OCI-LY7 (cell line): ENCODE measurements around the gene EFNA5. TPM values are rescaled to one million over a fixed set of nuclear protein-coding genes. Genes with fewer than 3 reads are reported as not detected.

Experiments
- BruUV-seq: library from RNA; stranded (reverse); fragments of 400-500 nt; replicated peaks from 2 replicates; lab custom pipeline; 2021; lab: Mats Ljungman, UMichigan
- CTCF ChIA-PET: fragments of 300-600 bp; sonication (Branson Sonifier 250); formaldehyde crosslinking; loops from one replicate; lab custom pipeline; 2022; ENCODE audit warnings: antibody characterized with exemption; ENCODE audit not compliant: unreplicated experiment; lab: Charles Lee
- POLR2A ChIA-PET: fragments of 300-600 bp; sonication (Branson Sonifier 250); formaldehyde crosslinking; loops from one replicate; lab custom pipeline; 2022; ENCODE audit warnings: antibody characterized with exemption; lab: Charles Lee
- DNase-seq: peaks from one replicate; pipeline ENCODE4 v3.0.0-alpha.2; 2015; ENCODE audit warnings: low spot score
- H2AFZ ChIP-seq: fragments of 200-600 bp; sonication (generic), shearing (Covaris generic); 2 replicates; pipeline ENCODE4 v1.6.1; 2014; ENCODE audit warnings: mild to moderate bottlenecking, antibody characterized with exemption, low read length, moderate library complexity
- H3K27ac ChIP-seq: fragments of 200-600 bp; sonication (generic); 2 replicates; pipeline ENCODE4 v1.5.1; 2014; ENCODE audit warnings: mixed run types, low read depth, mild to moderate bottlenecking, moderate library complexity, low read length, inconsistent platforms; ENCODE audit not compliant: poor library complexity, severe bottlenecking
- H3K36me3 ChIP-seq: fragments of 200-600 bp; sonication (generic); 2 replicates; pipeline ENCODE4 v1.6.1; 2014; ENCODE audit warnings: mild to moderate bottlenecking, antibody characterized with exemption, low read length, moderate library complexity, mixed read lengths; ENCODE audit not compliant: insufficient read depth
- H3K4me1 ChIP-seq: fragments of 200-600 bp; sonication (generic); 2 replicates; pipeline ENCODE4 v1.5.1; 2014; ENCODE audit warnings: mild to moderate bottlenecking, low read length; ENCODE audit not compliant: insufficient read depth, poor library complexity, severe bottlenecking
- H3K4me2 ChIP-seq: fragments of 200-600 bp; sonication (generic); 2 replicates; pipeline ENCODE4 v1.6.1; 2014; ENCODE audit warnings: mild to moderate bottlenecking, low read length
- H3K4me3 ChIP-seq: fragments of 200-600 bp; sonication (generic); 2 replicates; pipeline ENCODE4 v1.5.1; 2014; ENCODE audit warnings: mild to moderate bottlenecking, low read depth, low read length; ENCODE audit not compliant: poor library complexity, severe bottlenecking
- H3K79me2 ChIP-seq: fragments of 200-600 bp; sonication (generic); 2 replicates; pipeline ENCODE4 v1.6.1; 2016; ENCODE audit warnings: low read depth, mild to moderate bottlenecking, low read length, moderate library complexity, mixed read lengths; ENCODE audit not compliant: insufficient read depth
- H3K9me2 ChIP-seq: fragments of 200-600 bp; sonication (generic); 2 replicates; pipeline ENCODE4 v1.6.1; 2016; ENCODE audit warnings: mild to moderate bottlenecking, low read length, mixed read lengths; ENCODE audit not compliant: insufficient read depth
- H3K9me3 ChIP-seq: fragments of 200-600 bp; sonication (generic); 2 replicates; pipeline ENCODE4 v1.6.1; 2014; ENCODE audit warnings: mild to moderate bottlenecking, mixed run types, low read length, mixed read lengths
- H4K20me1 ChIP-seq: fragments of 200-600 bp; sonication (generic); 2 replicates; pipeline ENCODE4 v1.6.1; 2014; ENCODE audit warnings: mild to moderate bottlenecking, antibody characterized with exemption, low read length, moderate library complexity, mixed read lengths; ENCODE audit not compliant: insufficient read depth
- EZH2phosphoT487 ChIP-seq: fragments of 200-600 bp; sonication (generic); IDR thresholded peaks from 2 replicates; pipeline ENCODE4 v1.6.1; 2018; ENCODE audit warnings: low read depth, borderline replicate concordance, mild to moderate bottlenecking, mixed run types, antibody characterized with exemption, low read length, moderate library complexity, mixed read lengths
- intact Hi-C: fragments of 100-400 bp; cut with micrococcal nuclease; formaldehyde crosslinking; loops from one replicate; pipeline ENCODE4 v1.10.0; 2022; ENCODE audit not compliant: unreplicated experiment
- total RNA-seq, 2 experiments: library from RNA; depleted of rRNA in 1 of 2; stranded (reverse); fragments of >200 nt in 1 of 2; shearing (Covaris generic) in 1 of 2; gene quantifications; 2 replicates each; pipeline ENCODE4 v1.2.3, GENCODE V29; 2014 to 2022
- TF ChIP-seq, protein P1 (sequence below): fragments of 200-600 bp; sonication (generic); conservative IDR thresholded peaks from 2 replicates; pipeline ENCODE4 v1.5.1; 2014; ENCODE audit warnings: mild to moderate bottlenecking, antibody characterized with exemption, low read length, moderate library complexity, mixed read lengths

The EFNA5 gene
- total RNA-seq, 2 experiments from 2014 or later, result 2.1 to 3.1 TPM

DNA sequence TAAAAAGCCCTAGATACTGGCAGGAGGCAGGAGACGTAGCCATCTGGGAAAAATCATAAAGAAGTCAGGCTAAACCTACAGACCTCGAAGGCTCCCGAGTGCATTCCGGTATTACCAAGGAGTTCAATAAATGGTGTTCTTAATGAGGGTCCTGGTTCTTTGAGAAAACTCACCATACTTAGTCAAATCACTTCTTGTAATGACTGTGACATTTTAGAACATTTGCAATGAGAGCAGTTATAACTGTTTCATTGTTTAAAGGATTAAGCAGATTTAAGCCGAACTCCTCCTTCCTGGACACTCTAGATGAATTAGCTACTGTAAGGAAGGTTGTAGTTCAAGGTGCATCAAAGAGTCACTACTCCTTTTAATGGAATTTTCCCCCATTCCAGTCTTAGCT, 67.8 kb downstream of the EFNA5 start:
- Histone ChIP-seq H3K36me3 (no peaks in the 10 kb centered on the region), H4K20me1 (no peaks in the 10 kb centered on the region), H3K4me1 (peaks cover 28% of the 10 kb centered on the region), H3K27ac (no peak overlapping the region), H3K4me3 (no peak overlapping the region), H3K79me2 (no peaks in the 10 kb centered on the region), H3K9me2 (no peaks in the 10 kb centered on the region), H3K9me3 (no peaks in the 10 kb centered on the region), H3K4me2 (no peak overlapping the region), H2AFZ (no peak overlapping the region)
- no peak for TF ChIP-seq EZH2phosphoT487
- TF ChIP-seq, protein P1, sequence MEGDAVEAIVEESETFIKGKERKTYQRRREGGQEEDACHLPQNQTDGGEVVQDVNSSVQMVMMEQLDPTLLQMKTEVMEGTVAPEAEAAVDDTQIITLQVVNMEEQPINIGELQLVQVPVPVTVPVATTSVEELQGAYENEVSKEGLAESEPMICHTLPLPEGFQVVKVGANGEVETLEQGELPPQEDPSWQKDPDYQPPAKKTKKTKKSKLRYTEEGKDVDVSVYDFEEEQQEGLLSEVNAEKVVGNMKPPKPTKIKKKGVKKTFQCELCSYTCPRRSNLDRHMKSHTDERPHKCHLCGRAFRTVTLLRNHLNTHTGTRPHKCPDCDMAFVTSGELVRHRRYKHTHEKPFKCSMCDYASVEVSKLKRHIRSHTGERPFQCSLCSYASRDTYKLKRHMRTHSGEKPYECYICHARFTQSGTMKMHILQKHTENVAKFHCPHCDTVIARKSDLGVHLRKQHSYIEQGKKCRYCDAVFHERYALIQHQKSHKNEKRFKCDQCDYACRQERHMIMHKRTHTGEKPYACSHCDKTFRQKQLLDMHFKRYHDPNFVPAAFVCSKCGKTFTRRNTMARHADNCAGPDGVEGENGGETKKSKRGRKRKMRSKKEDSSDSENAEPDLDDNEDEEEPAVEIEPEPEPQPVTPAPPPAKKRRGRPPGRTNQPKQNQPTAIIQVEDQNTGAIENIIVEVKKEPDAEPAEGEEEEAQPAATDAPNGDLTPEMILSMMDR, result no peak
- CTCF ChIA-PET, result no interaction called here
- no TSS peak for BruUV-seq
- intact Hi-C loops, result no loop called here
- DNase-seq, result no peak
- POLR2A ChIA-PET, result interaction anchor here (1.0 to 1.9 kb wide), 5 partner anchors 9 to 17 kb away, joined by 4 to 6 read pairs (median 4); no protein-coding TSS in a partner anchor

DNA sequence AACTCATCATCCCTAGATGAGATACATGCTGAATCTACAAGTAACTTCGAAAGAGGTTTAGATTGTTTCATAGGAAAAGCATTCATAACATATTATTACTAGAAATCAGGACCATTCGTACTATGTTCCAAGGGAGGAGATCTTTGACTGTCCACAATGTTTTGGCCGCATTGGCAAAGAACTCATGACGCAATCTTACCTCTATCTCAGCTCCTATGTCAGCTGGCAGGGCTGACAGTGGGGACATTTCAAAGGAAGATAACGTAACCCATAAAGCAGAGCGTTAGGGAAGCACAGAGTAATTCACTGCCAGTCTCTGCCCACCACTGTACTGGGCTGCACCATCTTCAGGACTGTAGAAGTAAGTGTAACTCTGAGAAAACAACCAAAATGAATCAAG, 69.7 kb downstream of the EFNA5 start:
- no TSS peak for BruUV-seq
- no peaks in the 10 kb centered on the region for H3K79me2 ChIP-seq
- H3K4me2 ChIP-seq, result no peak overlapping the region
- DNase-seq, result no peak
- H3K4me3 ChIP-seq, result no peak overlapping the region
- no peaks in the 10 kb centered on the region for H3K9me3 ChIP-seq
- no peak overlapping the region for H2AFZ ChIP-seq
- CTCF ChIA-PET, result no interaction called here
- H4K20me1 ChIP-seq, result no peaks in the 10 kb centered on the region
- H3K27ac ChIP-seq, result no peak overlapping the region
- TF ChIP-seq, protein P1, result no peak
- no peak for TF ChIP-seq EZH2phosphoT487
- POLR2A ChIA-PET, result interaction anchor here (0.6 to 1.1 kb wide), 2 partner anchors 14 to 422 kb away, joined by 4 to 6 read pairs; no protein-coding TSS in a partner anchor
- intact Hi-C loops, result no loop called here
- no peaks in the 10 kb centered on the region for H3K36me3 ChIP-seq
- no peaks in the 10 kb centered on the region for H3K9me2 ChIP-seq
- H3K4me1 ChIP-seq, result peaks cover 13% of the 10 kb centered on the region

- Histone ChIP-seq H3K9me3 (no peaks in the 10 kb centered on the region), H4K20me1 (no peaks in the 10 kb centered on the region), H2AFZ (no peak overlapping the region), H3K4me1 (no peaks in the 10 kb centered on the region), H3K4me3 (no peak overlapping the region), H3K79me2 (no peaks in the 10 kb centered on the region), H3K4me2 (no peak overlapping the region), H3K36me3 (no peaks in the 10 kb centered on the region), H3K27ac (no peak overlapping the region), H3K9me2 (no peaks in the 10 kb centered on the region)
- ChIA-PET CTCF (no interaction called here), POLR2A (interaction anchor here (0.6 to 1.4 kb wide), 4 partner anchors 9 to 167 kb away, joined by 3 to 4 read pairs (median 4); no protein-coding TSS in a partner anchor)
- BruUV-seq, result no TSS peak
- TF ChIP-seq, protein P1, result no peak
- no peak for TF ChIP-seq EZH2phosphoT487
- intact Hi-C loops, result no loop called here
- DNase-seq, result no peak
These were observed 71.8 kb downstream of the EFNA5 start for GRCh38 chr5:107598958-107599357.
